Measurements from ENCODE around the gene GAS2L3.

GRCh38 chr12:100528471-100529127 lies 44.9 kb upstream of the GAS2L3 start:
- TF ChIP-seq CTCF (IDR thresholded peaks at IDR 0.05) = no peak
- no peak for TF ChIP-seq CBX8 (IDR thresholded peaks at IDR 0.05)
- no peak for TF ChIP-seq RCOR1 (IDR thresholded peaks at IDR 0.05; ENCODE audit: low read depth, low read length)
- TF ChIP-seq EP300 (IDR thresholded peaks at IDR 0.05) = no peak
